Stimulated activated CD4-positive, alpha-beta T cell treated with anti-CD3 and anti-CD28 coated beads, Interleukin-4, amount 100 ng/mL, for 4 hours (primary cell): ENCODE measurements around the gene ALPG.
A peak's percentile ranks its signal among the peaks of the same experiment; 100 is the strongest.
"Not testable (repeated sequence)": the region's sequence is repeated elsewhere in the genome, so short reads cannot be mapped to it uniquely, and the experiment has no call there.

Source experiments
- DNase-seq, 2 experiments: peaks; one replicate each; pipeline ENCODE4 v3.0.0-alpha.2; 2020

Gene ALPG

DNA sequence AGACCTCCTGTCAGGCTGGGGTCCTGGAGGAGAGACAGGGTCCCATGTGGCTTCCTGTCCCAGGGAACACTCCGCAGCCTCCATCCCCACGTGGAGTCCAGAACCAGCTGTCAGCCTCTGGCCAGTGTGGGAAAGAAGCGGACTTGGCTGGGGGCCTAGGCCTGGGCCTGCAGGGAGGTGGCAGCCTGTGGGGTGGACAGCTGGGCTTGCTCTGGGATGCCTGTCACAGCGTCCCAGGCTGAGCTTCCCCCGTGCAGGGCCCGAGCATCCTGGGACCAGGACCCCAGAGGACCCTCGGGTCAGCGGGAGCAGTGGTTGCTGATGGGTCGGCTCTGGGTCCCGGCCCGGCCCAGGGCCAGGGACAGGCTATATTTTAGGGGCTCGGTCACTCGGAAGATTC is 35.8 kb downstream of the ALPG start:
- not testable (repeated sequence) for DNase-seq

DNA sequence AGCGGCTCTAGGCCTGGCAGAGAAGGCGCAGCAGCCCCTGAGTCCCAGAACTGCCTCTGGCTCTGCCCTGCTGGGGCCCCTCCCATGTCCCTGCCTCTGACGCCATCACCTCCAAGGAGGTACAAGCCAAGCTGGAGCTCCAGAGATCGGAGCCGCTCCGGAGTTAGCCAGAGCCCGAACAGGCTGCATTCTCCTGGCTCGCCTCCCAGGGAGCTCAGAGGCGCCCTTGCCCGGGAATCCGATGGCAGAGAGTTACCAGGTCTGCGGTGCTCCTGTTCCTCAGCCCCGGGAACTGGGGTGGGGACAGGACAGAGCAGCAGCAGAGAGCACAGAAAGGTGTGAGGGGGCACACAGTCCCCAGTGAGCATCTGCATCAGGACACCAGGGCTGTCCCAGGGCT is 36.4 kb downstream of the ALPG start:
- not testable (repeated sequence) for DNase-seq

DNA sequence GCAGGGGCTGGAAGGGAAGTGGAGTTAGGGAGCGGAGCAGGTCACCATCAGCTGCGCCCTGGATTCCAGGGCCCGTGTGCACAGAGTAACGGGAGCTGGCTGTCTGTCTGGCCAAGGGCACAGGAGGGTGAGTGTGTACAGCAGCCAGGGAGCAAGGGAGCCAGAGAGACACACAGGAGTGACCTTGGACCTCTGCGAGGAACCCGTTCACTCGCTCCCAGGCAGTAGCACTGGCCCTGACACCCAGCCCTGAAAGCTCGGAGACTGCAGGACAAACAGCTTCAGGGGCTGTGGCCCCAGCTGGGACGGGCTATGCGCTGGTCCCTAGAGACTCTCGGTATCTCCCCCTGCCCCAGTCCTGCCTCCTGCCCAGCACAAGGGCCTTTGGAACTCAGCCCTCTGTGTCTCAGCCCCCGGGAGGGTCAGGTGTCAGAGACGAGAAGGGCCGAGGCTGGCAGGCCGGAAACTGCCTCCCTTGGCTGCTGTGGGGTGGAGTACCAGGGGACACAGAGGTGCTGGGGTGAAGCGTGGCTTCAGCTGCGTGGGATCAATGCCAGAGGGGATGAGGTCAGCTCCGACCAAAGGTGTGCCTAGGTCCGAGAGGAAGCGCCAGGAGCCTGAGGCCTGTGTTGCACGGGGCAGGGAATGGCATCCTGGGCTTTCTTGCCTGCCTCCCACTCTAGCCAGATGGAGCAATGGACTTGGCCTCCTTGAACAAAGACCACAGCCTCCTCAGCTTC is 37.2 kb downstream of the ALPG start:
- DNase-seq: not testable (repeated sequence)

DNA sequence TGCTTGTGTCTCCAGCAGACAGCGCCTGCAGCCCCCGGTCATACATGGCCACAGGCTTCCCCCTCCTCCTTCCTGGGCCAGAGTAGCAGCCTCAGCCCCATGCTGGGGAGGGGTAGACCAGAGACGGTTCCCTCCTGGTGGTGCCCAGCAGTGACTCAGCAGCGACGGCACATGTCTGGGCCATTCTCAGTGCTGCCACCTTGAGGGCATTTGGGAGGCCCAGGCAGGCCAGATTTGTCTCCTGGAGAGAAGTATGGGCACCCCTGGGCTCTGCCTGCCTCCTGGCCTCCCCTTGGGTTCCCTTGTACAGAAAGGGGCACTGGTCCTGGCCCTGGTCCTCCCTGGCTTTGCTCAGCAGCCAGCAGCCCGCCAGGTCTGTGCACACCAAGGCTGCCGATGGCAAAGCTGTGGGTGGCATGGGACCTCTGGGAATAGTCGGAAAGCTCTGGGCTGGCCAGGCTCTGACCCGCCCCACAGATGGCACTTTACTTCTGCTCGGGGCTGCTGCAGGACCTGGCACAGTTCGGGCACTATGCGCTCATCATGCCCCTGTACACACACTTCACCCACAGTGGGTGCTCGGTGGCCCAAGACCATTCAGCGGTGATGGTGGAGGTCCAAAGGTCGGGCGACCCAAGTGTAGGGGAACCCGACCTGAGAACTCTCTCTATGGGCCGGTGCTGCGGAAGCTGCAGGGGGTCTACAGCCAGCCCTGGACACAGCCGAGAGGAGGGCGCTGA is 37.9 kb downstream of the ALPG start:
- DNase-seq: peak; percentile 67

DNA sequence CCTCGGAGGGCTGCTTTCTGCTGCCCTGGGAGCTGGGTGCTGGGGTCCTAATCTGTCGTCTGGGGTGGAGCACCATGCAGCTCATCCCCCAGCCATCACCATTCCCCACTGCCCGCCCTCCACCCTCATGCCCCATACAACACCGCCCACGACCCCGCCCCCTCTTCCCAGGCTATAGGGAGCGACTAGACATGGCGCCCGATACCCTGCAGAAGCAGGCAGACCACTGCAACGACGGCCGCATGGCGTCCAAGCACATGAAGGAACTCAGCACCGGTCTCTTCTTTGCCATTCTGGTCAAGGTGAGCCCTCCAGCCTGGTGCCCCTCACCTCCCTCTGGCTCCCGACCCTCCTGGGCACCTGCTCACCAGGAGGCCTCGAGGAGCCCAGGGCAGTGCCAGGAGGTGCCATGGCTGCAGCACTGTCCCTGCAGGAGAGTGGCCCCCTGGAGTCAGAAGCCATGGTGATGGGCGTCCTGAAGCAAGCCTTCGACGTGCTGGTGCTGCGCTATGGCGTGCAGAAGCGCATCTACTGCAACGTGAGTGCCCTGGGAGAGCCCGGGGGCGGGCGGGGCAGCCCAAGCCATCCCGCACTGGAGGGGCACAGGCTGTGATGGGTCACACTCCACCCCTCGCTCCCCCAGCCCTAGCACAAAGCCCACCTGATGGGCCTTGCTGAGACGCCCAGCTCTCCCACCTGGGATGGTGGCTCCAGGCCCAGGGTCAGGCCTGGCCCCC is 38.7 kb downstream of the ALPG start:
- not testable (repeated sequence) for DNase-seq

DNA sequence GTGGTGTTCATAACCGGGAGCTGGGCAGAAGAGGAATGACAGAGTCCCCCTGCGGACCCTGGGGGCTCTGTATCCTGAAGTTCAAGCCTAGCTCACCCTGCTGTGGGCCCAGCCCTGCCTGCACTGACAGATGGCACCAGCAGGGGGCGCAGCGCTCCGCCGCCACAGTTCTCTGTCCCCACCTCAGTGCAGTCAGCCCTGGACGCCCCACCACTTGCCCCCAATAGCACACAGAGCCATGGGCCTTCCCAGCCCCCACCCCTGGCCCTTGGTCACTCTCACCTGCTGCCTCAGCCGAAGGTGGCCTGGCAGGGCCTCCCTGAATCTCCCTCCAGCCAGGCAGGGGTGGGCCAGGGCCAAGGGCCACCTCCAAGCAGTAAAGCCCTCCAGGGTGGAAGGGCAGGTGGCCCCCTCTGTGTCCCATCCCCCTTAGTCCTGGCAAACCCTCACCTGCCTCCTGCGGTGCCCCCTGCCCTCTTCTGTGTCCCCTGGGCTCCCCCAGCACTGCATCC is 39.7 kb downstream of the ALPG start:
- not testable (repeated sequence) for DNase-seq

DNA sequence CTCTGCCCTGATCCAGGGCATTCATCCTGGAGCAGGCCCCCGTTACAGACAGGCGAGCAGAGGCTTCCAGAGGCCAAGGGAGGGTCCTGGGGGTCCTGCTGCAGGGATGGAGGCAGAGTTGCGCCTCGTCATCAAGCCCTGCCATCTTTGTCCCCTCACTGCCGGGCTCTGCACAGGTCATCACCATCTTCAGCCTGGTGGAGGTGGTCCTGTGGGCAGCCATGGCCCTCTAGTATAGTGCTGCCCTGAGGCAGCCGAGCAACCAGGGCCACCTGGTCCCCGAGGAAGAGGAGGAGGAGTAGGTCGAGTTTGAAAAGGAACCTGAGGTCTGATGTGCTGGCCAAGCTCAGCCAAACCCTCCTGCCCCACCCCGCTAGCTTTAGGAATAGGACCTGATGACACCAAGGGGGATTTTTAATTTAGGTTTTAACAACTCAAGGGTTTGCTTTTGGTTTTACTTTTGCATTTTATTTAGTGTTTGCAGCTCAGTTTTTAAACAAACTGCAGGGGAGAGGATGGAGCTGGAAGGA is 40.5 kb downstream of the ALPG start:
- DNase-seq: no peak

DNA sequence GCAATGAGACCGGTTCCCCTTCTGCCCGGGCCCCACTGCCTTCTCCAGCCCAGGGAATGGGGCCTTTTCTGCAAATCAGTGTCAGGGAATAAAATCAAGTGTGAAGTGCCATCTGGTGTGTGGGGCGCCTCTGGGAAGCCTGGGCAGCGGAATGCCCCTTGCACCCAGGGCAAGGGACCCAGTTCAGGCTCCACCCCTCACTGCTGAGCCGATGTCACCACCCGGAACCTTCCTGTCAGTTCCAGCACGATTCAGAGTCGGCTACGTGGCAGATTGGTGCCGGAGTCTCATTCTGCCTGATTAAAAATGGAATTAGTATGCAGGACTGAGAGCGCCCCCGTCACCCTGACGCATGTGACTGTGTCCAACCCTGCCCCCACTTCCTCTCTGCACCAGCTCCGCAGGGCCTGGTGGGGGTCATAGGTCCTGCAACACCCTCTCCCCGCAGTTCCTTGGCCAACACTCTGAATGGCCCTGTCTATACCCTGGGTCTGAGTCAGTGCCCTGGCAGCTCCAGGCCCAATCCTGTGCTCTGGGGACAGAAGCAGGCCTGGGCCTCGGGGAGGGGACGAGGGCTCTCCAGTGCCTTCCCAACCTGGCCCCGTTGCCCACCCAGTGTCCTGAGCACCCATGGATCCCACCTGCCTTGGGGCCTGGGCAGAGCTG is 41.1 kb downstream of the ALPG start:
- no peak for DNase-seq

DNA sequence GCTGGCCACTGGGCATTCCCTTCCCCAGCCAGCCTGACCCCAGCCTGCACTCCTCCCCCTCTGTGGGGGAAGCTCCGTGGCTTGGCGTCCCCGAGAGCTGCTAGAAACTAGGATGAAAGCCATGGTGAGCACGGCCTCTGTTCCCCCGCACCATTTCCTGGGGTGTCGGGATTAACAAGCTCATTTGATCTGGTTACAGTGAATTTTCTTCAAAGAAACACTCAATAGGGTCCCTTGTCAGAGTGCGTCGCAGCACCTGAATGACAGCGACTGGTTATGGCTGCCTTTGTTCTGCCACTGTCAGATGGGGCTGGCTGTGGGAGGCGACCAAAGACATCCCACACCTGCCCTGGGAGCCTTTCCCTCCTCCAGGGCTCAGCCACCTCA is 41.7 kb downstream of the ALPG start:
- DNase-seq: no peak

DNA sequence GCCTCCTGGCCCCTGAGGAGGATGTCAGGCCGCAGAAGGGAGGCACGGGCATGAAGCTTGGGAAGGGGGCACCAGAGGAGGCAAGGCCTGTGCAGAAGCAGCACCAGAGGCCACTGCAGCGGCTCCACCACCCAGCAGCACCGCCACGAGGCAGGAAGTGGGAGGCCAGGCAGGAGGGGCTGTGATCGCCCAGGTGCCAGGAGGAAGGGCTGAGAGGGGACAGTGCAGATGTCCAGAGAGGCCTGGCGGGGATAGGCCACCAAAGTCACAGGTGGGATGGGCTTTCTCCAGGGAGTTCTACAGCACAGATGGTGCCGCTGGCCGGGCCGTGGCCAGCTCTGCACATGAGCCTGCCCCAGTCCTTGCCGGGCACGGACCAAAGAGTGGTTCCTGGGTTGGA is 43.3 kb downstream of the ALPG start:
- DNase-seq: no peak

DNA sequence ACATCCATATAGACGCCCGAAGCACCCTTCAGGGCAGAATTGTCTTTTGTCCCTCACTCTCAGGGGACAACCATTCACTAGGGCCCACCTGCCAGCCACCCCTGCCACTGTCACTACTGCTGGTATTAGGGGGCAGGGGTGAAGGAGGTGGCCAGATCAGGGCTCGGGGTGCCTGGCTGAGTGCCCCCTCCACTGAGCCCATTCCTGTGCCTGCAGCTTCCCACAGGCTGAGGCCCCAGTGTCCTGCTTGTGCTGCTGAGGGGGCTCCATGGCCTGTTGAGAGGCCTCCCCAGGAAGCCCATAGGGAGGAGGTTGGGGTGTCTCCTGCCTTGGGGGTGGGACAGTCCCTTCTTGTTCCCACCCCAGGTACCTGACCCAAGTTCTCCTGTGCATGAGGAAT is 45.0 kb downstream of the ALPG start:
- DNase-seq: not testable (repeated sequence)

DNA sequence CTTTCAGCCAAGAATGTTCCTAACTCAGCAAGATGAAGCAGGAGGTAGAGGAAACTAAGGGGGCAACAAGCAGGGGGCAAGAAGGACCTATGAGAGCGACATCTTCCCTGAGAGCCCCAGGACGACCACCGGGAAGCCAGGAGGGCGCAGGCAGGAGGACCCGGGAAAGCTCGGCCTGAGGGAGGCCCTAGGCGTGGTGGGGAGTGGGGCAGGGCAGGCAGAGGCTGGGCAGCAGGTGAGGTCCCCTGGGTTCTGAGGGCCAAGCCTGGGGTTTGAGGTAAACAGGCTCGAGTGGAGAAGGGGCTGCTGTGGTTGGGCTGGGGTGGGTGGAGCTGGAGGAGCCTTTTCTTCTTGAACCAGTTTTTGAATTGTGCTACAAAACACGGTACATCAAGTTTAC is 48.0 kb downstream of the ALPG start:
- no peak for DNase-seq

DNA sequence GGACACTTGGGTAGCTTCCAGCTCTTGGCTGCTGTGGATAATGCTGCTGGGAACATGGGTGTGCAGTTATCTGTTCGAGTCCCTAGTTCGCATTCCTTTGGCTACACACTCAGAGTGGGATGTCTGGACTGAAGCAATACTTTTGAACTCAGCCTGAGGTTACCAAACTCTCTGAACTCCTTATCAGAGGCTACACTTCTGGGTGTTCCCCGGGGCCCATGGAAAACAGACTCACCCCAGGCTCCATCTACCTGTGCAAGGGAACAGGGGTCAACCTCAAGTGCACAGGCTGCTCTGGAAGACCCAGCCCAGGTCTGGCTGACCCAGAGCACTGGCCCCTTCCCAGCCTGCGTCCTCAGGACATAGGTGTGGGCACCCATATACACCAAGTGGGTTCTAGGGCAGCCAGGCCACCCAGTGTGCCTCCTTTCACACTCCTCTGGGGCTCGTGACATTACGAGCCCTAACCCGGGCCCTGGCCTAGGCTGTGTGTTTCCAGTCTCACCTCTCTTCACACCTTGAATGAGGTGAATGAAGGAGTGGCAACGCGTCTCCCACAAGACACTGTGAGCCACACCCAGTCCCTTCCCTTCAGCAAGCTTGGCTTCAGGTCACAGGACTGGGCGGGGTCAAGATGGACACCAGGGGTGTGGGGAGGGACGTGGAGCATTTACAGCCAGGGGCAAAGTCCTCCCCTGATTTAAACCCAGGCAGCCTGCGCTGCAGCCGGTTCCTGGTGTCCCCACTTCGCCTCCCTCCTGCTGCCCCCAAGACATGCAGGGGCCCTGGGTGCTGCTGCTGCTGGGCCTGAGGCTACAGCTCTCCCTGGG is 49.0 kb downstream of the ALPG start, which contains the start of gene ALPI:
Gene ALPI, plus strand, starts transcription at position 728 of the 830 bp plus-strand sequence. Its CDS starts 47 bp downstream, at position 775.
- DNase-seq: no peak

DNA sequence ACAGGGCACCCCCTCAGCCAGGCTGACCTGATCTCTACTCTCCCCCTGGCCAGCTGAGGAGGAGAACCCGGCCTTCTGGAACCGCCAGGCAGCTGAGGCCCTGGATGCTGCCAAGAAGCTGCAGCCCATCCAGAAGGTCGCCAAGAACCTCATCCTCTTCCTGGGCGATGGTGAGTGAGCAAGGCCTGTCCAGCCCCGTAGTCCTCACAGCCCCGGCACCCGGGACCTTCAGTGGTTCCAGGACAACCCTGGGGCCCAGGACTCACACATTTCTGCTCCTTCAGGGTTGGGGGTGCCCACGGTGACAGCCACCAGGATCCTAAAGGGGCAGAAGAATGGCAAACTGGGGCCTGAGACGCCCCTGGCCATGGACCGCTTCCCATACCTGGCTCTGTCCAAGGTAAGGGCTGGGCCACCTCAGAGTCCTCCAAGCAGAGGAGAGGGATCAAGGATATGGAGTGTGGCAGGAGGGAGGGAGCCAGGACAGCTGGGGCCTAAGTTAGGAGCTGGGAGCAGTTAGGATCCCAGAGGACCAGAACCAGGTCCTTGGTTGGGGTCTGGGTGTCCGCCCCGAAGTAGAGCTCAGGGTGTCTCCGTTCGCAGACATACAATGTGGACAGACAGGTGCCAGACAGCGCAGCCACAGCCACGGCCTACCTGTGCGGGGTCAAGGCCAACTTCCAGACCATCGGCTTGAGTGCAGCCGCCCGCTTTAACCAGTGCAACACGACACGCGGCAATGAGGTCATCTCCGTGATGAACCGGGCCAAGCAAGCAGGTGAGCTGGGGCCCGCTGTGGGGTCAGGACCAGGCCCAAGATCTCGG is 49.9 kb downstream of the ALPG start:
- no peak for DNase-seq

DNA sequence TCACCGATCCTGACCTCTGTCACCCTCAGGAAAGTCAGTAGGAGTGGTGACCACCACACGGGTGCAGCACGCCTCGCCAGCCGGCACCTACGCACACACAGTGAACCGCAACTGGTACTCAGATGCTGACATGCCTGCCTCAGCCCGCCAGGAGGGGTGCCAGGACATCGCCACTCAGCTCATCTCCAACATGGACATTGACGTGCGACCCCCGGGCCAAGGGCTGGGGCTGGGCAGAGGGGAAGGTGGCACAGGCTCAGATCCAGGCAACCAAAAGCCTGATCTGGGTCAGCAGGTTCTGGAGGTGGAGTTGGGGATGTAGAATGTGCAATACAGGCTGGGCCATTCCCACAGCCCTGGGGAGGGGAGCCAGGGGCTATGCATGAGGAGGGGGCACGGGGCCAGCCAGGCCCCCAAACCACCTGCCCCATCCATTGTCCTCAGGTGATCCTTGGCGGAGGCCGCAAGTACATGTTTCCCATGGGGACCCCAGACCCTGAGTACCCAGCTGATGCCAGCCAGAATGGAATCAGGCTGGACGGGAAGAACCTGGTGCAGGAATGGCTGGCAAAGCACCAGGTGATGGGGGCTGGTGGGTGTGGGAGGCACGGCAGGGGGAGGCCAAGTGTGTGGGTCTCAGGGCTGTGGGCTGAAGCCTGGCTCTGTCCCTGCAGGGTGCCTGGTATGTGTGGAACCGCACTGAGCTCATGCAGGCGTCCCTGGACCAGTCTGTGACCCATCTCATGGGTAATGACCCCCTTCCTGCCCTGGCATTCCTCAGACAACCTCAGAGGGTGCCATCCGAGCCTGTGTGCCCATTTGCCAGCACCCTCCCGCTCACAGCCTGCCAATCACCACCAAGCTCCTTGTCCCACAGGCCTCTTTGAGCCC is 50.7 kb downstream of the ALPG start:
- no peak for DNase-seq

DNA sequence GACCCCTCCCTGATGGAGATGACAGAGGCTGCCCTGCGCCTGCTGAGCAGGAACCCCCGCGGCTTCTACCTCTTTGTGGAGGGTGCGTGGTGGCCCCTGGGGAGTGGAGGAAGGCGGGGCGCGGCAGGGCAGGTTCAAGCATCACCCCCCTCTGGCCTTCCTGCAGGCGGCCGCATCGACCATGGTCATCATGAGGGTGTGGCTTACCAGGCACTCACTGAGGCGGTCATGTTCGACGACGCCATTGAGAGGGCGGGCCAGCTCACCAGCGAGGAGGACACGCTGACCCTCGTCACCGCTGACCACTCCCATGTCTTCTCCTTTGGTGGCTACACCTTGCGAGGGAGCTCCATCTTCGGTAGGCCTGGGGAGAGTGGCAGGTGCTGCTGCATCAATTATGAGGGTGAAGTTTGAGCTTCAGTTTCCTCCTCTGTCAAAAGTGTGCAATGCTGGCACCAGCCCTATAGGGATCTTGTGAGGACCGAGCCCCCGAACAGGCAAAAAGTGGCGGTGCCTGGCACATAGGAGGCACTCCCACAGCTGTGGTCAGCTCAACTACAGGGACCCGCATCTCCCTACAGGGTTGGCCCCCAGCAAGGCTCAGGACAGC is 51.5 kb downstream of the ALPG start:
- DNase-seq: no peak

DNA sequence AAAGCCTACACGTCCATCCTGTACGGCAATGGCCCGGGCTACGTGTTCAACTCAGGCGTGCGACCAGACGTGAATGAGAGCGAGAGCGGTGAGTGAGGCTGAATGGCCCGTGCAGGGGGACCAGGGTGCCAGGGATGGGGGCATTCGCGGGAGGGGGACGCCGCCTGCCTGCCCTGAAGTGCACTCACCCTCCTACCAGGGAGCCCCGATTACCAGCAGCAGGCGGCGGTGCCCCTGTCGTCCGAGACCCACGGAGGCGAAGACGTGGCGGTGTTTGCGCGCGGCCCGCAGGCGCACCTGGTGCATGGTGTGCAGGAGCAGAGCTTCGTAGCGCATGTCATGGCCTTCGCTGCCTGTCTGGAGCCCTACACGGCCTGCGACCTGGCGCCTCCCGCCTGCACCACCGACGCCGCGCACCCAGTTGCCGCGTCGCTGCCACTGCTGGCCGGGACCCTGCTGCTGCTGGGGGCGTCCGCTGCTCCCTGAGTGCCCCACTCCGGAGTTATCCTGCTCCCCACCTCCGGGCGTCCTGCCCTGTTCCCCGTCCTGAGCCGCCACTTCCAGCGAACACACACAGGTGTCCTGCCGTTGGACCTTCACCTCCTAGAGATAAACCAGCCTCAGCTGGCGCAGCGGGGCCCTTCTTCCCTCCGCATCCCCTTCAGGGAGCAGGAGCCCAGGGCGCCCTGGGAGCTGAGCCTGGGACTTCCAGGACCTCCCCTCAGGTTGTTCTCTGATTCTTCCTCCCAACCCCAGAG is 52.2 kb downstream of the ALPG start:
- no peak for DNase-seq

DNA sequence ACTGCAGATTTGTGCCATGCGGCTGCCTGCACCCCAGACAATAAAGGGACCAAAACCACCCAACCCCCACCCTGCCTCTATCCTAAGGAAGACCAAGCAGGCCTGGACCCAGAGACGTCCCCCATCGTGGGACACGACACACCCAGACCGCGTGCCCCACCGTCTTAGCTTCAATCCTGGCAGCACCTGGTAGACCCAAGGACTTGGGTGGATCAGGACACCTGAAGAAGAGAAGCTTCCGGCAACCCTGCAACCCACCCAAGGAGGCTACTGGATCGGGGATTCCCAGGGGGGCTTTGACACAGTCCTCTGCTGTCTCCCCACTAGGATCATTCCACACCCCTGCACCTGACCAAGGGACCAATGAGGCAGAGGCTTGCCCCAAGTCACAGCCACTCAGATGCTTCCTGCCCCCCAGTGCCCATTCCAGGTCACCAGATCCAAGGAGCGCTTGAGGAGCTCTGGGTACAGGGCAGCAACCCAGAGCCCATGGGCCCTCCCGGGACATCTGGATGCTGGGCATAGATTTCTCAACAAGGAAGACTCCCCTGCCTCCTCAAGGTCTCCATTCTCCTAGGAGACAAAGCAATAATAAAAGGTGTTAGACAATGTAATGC is 52.9 kb downstream of the ALPG start:
- DNase-seq: no peak
